HG02970 (cell line): Measurements from ENCODE around the gene OMP.
"Not testable (repeated sequence)": the region's sequence is repeated elsewhere in the genome, so short reads cannot be mapped to it uniquely, and the experiment has no call there.

Experiments
- ATAC-seq: cut with Tn5 transposase; IDR thresholded peaks from one replicate; pipeline ENCODE4 v1.9.1; 2021; ENCODE audit warnings: mild to moderate bottlenecking, moderate library complexity, moderate number of reproducible peaks; ENCODE audit not compliant: unreplicated experiment, low FRiP score

OMP gene, protein sequence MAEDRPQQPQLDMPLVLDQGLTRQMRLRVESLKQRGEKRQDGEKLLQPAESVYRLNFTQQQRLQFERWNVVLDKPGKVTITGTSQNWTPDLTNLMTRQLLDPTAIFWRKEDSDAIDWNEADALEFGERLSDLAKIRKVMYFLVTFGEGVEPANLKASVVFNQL

DNA sequence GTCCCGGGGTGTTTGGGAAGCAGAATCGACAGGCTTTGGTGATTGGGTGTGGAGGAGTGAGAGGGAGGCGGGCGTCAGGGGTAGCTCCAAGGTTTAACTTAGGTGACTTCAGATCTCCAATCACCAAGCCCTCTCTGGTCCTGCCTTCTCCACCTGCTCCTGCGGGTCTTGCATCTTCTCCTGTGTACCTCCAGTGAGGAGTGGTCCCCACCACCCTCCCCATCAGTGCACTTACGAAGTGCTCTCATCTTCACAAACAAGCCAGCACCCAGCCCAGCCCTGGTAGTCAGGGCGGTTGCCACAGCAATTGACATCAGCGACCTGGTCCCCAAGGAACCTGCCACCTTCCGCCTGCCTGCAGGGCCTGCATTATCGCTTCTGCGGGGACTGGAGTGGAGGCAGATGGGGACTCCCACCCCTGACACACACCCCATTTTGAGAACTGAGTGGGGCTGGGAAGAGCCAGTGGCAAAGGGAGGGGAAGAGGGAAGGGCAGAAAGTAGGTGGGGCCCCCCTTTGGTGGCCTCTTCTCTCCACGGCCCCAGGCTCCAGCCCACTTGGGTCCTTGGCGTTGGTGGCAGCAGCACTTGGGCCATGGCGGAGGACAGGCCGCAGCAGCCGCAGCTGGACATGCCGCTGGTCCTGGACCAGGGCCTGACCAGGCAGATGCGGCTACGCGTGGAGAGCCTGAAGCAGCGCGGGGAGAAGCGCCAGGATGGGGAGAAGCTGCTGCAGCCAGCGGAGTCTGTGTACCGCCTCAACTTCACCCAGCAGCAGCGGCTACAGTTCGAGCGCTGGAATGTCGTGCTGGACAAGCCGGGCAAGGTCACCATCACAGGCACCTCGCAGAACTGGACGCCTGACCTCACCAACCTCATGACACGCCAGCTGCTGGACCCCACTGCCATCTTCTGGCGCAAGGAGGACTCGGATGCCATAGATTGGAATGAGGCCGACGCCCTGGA, at the start of gene OMP:
OMP (plus strand) TSS at position 595 of the 965 bp plus-strand sequence; CDS start at position 595, 0 bp downstream.
- ATAC-seq, result no peak

DNA sequence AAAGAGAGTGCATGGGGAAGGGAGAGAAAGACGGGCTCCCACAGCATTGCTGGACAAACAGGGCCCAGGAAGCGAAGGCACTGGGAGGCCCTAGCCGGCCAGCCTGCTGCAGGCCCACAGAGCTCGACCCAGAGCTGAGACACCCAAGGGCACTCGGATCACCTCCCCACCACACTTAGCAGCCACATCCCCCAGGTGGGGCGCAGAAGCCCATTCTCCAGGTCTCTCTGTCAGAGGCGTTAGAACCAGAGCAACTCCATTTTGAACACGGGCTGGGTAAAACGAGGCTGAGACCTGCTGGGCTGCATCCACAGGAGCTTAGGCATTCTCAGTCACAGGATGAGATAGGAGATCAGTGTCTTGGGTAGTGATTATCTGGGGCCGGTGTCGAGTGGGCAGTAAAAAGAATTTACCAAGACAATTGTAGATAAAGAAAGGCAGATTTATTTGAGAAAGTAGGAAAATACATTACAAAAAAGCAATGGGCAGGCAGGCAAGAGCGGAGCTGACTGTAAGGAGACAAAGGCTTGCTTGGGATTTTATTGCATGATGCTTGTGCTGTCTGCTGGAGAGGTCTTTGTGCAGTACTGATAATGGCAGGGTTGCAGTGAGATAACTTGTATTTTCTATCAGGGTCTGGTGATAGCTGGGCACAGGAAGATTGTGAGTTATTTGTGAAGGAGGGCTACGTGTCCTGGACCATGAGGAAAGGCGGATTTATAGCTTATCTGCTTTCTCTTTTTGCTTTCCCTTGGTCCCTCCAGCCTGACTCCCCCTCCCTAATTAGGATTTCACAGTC, 49.2 kb upstream of the OMP start:
- no peak for ATAC-seq

DNA sequence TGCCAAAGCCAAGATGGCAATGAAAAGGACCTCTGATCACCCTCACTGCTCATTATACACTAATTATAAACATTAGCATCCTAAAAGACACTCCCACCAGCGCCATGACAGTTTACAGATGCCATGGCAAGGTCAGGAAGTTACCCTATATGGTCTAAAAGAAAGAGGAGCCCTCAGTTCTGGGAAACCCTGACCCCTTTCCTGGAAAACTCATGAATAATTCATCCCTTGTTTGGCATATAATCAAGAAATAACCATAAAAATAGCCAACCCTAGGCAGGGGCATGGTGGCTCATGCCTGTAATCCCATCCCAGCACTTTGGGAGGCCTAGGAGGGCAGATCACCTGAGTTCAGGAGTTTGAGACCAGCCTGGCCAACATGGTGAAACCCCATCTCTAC, 48.6 kb upstream of the OMP start:
- no peak for ATAC-seq

DNA sequence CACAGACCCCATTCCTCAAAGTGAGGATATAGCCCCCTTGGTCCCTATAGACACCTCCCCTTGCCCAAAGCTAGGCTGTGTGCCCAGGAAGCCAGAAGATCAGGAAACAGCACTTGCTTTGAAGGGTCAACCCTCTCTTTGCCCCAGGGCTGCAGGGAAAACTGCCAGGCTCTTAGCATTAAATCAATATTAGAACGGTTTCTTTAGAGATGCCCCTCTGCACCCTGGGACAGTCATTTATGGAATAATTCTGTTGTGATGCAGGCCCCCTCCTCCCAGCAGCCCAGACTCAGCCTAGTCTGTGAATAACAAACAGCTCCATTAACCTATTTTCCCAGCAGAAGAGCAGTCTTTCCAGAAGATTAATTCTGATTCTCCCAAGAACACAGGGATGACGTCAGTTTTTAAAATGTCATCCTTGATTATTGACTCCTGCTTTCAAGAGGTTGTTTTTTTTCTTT, 47.5 kb upstream of the OMP start:
- ATAC-seq, result no peak

DNA sequence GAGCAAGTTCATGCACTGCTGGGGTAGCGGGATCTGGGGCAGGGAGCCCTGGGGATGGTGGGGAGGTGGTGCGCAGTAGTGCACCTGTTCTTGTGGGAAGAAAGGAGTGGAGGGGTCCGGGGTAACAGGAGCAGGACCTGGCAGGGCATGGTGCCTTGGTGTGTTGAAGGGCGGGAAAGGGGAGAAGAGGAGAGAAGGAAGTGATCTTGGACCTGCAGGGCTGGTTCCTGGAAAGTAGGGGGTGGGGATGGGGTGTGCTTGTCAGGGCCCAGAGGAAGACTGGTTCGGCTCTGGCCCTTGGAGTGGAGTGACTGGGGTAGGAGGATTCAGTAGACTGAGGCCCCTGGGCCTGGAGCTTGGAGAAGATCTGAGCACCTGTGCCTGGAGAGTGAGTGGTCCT, 46.7 kb upstream of the OMP start:
- ATAC-seq, result no peak

DNA sequence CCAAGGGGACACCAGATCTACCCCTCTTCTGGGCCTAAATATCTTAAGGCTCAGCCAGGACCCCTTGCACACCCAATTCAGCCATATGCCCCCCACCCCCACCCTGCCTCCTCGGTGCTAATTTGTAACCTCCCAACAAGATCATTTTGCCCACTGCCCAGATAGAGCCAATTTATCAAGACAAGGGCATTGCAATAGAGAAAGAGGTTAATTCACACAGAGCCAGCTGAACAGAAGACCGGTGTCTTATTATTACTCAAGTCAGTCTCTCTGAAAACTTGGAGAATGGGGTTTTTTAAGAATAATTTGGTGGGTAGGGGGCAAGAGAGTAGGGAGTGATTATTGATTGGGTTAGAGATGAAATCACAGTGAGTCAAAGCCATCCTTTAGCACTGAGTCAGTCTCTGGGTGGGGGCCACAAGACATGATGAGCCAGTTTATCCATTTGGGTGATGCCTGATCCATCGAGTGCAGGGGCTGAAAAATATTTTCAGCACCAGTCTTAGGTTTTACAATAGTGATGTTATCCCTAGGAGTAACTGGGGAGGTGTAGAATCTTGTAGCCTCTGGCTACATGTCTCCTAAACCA, 45.7 kb upstream of the OMP start:
- no peak for ATAC-seq

DNA sequence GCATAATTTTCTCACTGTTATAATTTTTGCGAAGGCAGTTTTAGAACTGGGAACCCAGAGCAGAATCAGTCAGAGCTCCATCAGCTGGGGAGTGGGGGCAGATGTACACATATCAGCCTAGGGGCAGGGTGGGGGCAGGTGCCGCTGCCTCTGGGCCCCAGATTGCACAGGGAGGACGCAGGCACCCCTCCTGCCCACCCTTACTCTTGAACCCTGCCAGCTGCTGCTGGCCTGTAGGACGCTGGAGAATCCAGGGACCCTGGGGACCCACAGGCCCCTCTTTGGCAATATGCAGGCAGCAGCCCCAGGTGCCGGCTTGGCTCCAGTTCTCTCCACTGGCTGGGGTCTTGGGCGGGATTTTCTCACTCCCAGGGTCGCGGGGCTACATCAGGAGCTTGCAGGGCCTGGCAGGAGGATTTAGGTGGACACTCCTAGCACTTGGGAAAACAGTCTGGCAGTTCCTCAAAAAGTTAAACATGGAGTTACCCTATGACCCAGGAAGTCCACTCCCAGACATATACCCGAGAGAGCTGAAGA, 44.6 kb upstream of the OMP start:
- ATAC-seq, result no peak

DNA sequence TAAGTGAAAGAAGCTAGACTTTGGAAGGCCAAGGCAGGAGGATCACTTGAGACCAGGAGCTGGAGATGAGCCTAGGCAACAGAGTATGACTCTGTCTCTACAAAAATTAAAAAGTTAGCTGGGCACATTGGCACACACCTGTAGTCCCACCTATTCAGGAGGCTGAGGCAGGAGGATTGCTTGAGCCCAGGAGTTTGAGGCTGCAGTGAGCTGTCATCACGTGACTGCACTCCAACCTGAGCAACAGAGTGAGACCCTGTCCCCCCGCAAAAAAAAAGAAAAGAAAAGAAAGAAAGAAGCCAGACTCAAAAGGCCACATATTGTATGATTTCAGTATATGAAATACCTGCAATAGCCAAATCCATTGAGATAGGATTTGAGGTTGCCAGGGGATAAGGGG, 43.7 kb upstream of the OMP start:
- ATAC-seq, result no peak

DNA sequence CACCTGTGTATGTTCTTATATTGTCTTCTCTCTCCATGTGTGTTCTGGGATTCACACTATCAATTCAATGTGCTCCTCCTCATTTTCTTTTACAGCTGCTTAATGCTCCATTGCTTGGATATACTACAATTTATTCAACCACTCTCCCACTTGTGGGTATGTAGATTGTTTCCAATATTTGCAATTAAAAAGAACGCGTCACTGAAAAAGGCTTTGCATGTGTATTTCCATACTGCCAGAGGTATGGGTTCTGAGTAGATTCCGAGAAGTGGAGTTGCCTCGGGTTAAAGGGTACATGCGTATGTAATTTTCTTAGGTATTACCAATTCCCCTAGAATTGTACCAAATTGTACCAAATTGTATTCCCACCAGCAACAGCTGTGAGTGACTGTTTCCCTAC, 42.8 kb upstream of the OMP start:
- ATAC-seq, result no peak

DNA sequence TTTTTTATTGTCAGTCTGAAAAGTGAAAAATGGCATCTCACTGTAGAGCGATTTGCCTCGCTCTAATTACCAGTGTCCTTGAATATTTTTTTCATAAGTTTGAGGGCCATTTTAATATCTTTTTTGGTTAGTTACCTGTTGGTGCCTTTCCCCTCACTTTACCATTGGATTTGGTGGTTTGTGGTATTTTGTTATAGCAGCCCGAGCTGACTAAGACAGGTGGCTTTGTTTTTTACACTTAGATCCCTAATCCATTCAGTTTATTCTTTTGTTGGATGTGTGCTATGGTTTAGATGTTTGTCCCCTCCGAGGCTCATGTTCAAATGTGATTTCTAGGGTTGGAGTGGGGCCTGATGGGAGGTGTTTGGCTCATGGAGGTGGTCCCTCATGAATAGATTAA, 42.4 kb upstream of the OMP start:
- ATAC-seq, result no peak

DNA sequence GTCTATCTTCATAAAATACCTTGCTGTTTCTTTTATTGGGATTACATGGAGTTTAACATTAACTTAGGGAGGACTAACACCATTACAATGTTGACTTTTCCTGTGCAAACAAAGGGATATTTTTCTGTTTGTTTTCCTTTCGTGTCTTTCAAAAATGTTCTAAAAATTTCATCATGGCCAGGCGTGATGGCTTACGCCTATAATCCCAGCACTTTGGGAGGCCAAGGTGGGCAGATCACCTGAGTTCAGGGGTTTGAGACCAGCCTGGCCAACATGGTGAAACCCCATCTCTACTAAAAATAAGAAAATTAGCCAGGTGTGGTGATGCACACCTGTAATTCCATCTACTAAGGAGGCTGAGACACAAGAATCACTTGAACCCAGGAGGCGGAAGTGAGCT, 41.4 kb upstream of the OMP start:
- not testable (repeated sequence) for ATAC-seq

DNA sequence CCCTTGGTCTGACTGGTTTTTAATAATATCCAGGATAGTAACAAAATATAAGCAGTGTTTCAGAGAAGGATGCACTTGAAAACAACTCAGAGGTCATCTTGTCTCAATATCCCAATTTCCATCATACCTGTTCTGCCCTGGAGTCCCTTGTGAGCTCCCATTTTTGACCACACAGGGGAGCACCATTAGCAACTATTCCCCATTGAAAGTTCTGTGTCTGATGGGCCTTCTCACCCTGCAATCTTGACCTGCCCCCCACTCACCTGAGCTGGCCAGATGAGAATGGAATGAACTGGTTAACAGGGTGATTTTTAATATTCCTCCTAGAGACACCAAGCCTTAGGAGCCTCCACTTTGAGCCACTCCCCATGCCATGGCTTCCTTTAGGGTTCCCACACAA, 39.7 kb upstream of the OMP start:
- ATAC-seq, result no peak

DNA sequence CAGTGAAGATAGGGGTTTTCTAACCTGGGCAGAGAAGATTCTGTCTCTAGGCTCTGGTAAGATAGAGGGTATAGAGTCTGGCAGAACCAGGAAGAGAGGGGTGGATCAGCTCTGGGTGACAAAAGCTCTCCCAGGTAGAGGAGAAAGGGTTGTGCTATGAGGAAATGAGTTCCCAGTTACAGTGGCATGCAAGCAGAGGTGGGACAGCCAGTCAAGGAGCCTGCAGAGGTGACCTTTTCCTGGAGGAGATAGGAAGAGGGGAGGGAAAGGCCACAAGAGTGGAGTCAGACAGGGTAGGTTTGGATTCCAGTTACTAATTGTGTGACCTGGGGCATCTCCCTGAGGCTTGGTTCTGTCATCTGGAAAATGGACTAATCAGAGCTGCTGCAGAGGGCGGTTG, 39.2 kb upstream of the OMP start:
- ATAC-seq, result no peak

DNA sequence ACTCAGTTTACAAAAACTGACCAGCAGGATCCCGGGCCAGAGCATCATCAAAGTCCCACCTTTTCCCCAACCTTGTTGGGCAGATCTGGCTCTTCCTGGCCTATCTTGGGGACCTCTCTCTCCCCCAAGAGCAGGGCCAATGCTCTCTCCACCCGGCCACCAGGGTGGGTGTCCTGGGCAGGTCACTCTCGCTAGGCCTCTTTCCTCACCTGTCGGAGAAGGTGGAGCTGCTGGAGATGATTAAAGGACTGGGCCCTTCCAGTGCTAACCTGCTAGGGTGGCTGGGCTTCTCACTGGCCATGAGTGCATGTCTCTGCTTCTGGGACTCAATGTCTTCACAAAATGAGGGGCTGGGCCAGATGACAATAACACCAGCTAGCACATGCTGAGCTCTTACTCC, 38.8 kb upstream of the OMP start:
- ATAC-seq, result no peak

DNA sequence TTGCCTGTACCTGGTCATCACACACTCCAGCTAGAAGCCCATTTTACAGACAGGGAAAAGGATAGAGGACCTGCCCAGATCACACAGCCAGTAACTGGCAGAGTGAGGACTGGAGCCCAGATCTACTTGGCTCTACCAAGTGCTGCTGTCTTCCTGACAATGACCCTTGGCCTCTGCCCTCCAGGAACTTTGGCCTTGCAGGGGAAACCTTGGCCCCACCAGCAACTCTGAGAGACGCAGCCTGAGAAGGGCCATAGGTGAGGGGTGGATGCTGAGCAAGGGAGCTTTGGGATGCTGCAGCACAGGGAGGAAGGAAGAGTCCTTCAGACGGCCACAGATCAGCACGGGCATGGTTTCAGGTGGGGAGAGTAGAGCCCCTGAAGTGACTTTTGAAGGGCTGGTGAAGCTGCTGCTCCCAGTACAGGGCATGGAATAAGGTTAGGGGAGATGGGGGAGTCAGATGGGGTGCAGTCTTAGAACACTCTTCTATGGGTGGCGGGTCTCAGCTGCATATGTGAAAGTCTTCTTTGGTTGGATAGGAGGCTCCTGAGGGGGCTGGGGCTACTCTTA, 37.9 kb upstream of the OMP start:
- no peak for ATAC-seq

DNA sequence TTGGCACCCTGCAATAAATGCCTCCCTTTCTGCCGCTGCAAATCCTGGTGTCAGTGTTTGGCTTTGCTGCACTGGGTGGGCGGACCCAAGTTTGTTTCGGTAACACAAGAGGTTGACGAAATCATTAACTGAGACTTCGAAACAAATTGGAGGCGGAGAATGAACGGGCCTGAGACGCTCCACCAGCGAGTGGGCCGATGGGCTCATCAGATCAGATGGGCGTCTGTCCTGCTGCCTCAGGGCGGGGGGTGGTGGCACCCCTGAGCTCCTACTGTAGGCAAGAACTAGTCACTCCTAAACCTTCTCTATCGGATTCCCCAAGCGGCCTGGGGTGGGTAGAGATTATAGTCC, 36.8 kb upstream of the OMP start:
- ATAC-seq, result no peak

DNA sequence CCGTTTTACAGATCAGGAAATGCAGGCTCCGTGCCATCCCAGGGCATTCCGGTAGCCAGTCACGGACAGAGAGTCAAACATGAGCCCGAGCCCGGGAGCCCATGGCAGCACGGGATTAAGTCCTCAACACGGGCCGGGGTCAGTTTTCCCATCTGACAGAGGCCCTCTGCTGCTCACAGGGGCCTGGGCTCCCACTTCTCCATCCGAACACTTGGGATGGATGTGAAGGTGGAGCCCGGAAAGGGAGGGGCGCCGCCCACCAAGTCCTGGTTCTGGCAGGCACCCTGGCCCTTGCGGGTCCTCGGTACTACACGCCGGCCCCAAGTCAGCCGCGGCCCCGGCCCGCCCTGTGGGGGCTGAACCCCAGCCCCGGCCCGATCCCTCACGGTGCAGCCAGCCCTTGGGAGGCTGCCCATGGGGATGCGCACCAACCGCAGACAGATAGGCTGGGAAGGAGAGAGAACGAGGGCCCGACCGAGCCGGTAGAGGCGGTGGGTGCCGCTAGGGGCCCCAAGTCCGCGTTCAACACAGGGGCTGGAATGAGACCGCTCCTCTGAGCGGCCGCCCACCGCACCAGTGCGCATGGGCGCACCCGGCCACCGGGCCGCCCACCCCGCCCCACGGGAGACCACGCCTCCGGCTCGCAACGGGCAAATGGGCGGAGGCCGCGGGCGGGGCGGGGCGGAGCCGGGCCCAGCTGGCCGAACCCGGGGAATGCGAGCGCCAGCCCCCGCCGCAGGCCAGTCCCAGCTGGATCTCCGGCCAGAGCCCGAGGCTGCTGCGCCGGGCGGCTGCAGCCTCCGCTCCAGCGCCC, 36.2 kb upstream of the OMP start, which contains the start of gene CAPN5:
CAPN5 (plus strand) TSS at position 743 of the 814 bp plus-strand sequence. CDS start 17,916 bp downstream, outside the sequence.
- ATAC-seq, result peak; percentile 88

DNA sequence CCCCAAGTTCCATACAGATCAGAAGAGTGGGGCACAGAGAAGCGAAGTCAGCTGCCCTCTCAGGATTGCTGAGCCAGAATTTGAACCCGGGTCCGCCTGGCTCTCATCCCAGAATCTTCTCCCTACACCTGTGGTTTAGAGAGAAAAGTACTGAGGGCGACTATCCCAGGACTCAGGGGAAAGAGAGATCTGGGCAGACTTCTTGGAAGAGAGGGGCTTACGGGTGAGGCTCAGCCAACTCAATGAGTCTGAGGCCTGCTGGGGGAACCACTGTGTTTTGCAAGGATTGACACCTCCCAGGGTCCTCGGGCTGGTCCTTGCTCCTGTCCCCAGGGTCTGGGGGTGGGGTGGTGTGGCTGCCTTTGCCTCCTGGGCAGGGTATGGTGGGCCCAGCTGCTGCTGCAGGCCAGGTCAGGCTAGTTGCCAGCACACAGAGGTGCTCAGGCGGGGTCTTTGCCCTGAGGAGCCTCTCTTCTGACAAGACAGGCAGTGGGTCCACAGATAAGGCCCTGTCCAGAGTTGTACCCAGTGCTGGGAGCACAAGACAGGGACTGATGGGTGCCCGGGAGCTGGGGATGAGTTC, 34.7 kb upstream of the OMP start:
- ATAC-seq, result no peak
